ENCODE data around the gene SLC26A6. TPM values are rescaled to one million over a fixed set of nuclear protein-coding genes. Genes with fewer than 3 reads are reported as not detected.

SLC26A6 gene
- total and polyA plus RNA-seq, 10 of the 15 experiments (the other 5 are each of a cell fraction or from before 2014, with no cell fraction given): 2.1 to 24.9 (median 13.3) TPM

DNA sequence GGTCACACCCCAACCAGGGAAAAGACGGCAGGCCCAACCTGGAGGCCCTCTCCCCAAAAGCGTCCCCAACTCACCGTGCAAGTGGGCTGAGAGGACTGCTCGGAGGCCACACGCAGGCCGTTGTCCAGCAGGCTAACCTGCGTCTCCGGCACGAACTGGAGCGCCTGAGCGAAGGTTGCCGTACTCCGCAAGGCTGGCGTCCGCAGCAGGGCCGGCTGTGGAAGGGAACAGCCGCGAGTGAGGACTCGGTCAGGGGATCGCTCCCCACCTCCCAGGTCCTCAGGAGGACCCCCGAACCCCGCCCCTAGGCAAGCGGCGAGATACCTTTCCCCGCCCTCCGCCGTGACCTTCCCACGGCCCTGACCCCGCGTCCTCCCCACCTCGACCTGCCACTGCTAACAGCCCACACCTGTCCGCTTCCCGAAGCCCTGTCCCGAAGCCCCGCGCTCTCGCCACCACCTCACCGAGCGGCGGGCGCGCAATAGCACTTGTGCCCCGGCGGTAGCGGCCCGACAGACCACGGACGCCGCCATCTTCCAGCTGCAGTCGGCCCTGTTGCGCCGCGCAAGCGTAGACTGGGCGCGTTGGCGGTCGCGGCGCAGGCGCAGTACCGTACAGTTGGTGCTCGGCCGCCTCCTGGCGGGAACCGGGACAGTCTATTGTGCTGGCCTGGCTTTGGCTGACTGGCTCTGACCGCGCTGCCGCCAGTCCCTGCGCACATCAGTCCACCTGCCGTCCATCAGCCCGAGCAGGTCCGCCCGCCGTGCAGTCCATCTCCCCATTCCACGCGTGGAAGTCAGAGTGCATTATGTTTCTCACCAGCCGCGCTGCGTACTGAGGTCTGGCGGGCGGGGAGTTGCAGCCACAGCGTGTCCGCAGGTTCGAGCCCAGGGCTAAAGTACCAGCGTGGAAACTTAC is 25.9 kb downstream of the SLC26A6 start, which contains the start of gene UQCRC1 (continued):
- TF ChIP-seq, protein P1, sequence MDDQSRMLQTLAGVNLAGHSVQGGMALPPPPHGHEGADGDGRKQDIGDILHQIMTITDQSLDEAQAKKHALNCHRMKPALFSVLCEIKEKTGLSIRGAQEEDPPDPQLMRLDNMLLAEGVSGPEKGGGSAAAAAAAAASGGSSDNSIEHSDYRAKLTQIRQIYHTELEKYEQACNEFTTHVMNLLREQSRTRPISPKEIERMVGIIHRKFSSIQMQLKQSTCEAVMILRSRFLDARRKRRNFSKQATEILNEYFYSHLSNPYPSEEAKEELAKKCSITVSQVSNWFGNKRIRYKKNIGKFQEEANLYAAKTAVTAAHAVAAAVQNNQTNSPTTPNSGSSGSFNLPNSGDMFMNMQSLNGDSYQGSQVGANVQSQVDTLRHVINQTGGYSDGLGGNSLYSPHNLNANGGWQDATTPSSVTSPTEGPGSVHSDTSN (IDR thresholded peaks at IDR 0.05; ENCODE audit: insufficient replicate concordance, low read depth, low read length): peak; percentile 19
- TF ChIP-seq PAX5 (IDR thresholded peaks at IDR 0.05; ENCODE audit: borderline replicate concordance, low read depth, low read length): peak; percentile 64; the same call in 1 of the 2 replicates
- TF ChIP-seq TARDBP (IDR thresholded peaks at IDR 0.05; ENCODE audit: borderline replicate concordance): no peak
- TF ChIP-seq TCF12 (IDR thresholded peaks at IDR 0.05; ENCODE audit: low read depth, low read length): no peak
- TF ChIP-seq, protein P2, sequence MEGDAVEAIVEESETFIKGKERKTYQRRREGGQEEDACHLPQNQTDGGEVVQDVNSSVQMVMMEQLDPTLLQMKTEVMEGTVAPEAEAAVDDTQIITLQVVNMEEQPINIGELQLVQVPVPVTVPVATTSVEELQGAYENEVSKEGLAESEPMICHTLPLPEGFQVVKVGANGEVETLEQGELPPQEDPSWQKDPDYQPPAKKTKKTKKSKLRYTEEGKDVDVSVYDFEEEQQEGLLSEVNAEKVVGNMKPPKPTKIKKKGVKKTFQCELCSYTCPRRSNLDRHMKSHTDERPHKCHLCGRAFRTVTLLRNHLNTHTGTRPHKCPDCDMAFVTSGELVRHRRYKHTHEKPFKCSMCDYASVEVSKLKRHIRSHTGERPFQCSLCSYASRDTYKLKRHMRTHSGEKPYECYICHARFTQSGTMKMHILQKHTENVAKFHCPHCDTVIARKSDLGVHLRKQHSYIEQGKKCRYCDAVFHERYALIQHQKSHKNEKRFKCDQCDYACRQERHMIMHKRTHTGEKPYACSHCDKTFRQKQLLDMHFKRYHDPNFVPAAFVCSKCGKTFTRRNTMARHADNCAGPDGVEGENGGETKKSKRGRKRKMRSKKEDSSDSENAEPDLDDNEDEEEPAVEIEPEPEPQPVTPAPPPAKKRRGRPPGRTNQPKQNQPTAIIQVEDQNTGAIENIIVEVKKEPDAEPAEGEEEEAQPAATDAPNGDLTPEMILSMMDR (IDR thresholded peaks at IDR 0.05 in 2 of 3, conservative IDR thresholded peaks at IDR 0.05 in 1 of 3; ENCODE audit: control insufficient read depth in 2 of 3, extremely low read depth in 1 of 3, insufficient read depth in 1 of 3, low read depth in 3 of 3, low read length in 3 of 3): peak; percentile 60 to 89 (median 80)
- no peak for TF ChIP-seq SRF (IDR thresholded peaks at IDR 0.05; ENCODE audit: low read depth in 2 of 2, low read length in 2 of 2)
- TF ChIP-seq, protein P3, sequence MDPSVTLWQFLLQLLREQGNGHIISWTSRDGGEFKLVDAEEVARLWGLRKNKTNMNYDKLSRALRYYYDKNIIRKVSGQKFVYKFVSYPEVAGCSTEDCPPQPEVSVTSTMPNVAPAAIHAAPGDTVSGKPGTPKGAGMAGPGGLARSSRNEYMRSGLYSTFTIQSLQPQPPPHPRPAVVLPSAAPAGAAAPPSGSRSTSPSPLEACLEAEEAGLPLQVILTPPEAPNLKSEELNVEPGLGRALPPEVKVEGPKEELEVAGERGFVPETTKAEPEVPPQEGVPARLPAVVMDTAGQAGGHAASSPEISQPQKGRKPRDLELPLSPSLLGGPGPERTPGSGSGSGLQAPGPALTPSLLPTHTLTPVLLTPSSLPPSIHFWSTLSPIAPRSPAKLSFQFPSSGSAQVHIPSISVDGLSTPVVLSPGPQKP (IDR thresholded peaks at IDR 0.05; ENCODE audit: low read depth, low read length): no peak
- TF ChIP-seq ZZZ3 (IDR thresholded peaks at IDR 0.05; ENCODE audit: control insufficient read depth, insufficient read length, low read depth): no peak
- TF ChIP-seq MEF2A (IDR thresholded peaks at IDR 0.05; ENCODE audit: insufficient read depth, low read depth, low read length): no peak
- peak; percentile 67; the same call in 1 of the 2 replicates for TF ChIP-seq POLR2AphosphoS2 (IDR thresholded peaks at IDR 0.05; ENCODE audit: low read depth, low read length)
- TF ChIP-seq ZBTB4 (CRISPR knock-in tag; IDR thresholded peaks at IDR 0.05): no peak
- TF ChIP-seq SKIL (IDR thresholded peaks at IDR 0.05; ENCODE audit: low read depth, poor library complexity, severe bottlenecking): no peak
- 0 out of 2 replicates have a peak, but pooled peaks have one; percentile 42 for TF ChIP-seq ZNF207 (IDR thresholded peaks at IDR 0.05; ENCODE audit: borderline replicate concordance)
- no peak for TF ChIP-seq IRF4 (IDR thresholded peaks at IDR 0.05; ENCODE audit: low read depth, low read length)
- TF ChIP-seq TCF7 (IDR thresholded peaks at IDR 0.05; ENCODE audit: borderline replicate concordance): no peak
- TF ChIP-seq, protein P4, sequence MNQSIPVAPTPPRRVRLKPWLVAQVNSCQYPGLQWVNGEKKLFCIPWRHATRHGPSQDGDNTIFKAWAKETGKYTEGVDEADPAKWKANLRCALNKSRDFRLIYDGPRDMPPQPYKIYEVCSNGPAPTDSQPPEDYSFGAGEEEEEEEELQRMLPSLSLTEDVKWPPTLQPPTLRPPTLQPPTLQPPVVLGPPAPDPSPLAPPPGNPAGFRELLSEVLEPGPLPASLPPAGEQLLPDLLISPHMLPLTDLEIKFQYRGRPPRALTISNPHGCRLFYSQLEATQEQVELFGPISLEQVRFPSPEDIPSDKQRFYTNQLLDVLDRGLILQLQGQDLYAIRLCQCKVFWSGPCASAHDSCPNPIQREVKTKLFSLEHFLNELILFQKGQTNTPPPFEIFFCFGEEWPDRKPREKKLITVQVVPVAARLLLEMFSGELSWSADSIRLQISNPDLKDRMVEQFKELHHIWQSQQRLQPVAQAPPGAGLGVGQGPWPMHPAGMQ (IDR thresholded peaks at IDR 0.05; ENCODE audit: borderline replicate concordance): no peak
- peak; percentile 80 for TF ChIP-seq HDGF (IDR thresholded peaks at IDR 0.05)
